ENCODE data around the gene CDH3. TPM values are rescaled to one million over a fixed set of nuclear protein-coding genes. Genes with fewer than 3 reads are reported as not detected.

CDH3 gene
- total and polyA plus RNA-seq, 2 of the 8 experiments (the other 6 are each of a cell fraction or from before 2014, with no cell fraction given) = 146 to 171 TPM

DNA sequence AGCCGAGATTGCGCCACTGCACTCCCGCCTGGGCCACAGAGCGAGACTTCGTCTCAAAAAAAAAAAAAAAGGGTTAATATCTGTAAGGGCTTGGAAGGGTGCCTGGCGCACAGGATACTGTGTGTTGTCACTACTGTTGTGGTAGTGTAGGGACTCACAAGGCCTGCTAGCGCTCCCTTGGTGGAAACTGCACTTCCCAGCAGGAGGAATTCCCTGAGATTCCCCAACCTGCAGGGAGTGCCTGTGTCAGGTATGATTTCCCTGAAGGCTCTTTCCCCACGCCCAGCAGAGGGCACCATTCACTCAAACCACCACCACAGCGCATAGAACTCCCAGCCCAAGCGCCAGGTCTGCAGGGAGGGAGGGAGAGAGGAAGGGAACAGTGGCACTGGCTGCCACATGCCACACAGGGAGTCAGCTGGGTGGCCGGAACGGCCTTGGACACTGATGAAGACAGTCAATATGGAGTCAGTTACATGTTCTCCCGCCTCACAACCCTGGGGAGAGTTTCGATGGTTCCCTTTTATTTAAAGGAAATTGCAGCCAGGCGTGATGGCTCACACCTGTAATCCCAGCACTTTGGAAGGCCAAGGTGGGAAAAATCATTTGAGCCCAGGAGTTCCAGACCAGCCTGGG is 59.2 kb downstream of the CDH3 start (continued):
- TF ChIP-seq RNF2 (IDR thresholded peaks at IDR 0.05; ENCODE audit: borderline replicate concordance, low read depth, low read length, missing control alignments, poor library complexity, severe bottlenecking) (no peak), TAF7 (optimal IDR thresholded peaks at IDR 0.05; ENCODE audit: borderline replicate concordance, low read depth, low read length) (no peak), HDAC2 (IDR thresholded peaks at IDR 0.05; ENCODE audit: borderline replicate concordance in 1 of 2, low read depth in 2 of 2, low read length in 2 of 2) (peak in 1 of 2 experiments; percentile 95; a peak in 2 of 4 replicates), SIRT6 (IDR thresholded peaks at IDR 0.05; ENCODE audit: low read length) (no peak), SIX5 (IDR thresholded peaks at IDR 0.05; ENCODE audit: low read depth, low read length) (no peak), ASH2L (IDR thresholded peaks at IDR 0.05; ENCODE audit: low read length) (no peak), RAD21 (IDR thresholded peaks at IDR 0.05 in 1 of 2, conservative IDR thresholded peaks at IDR 0.05 in 1 of 2; ENCODE audit: low read depth in 2 of 2, low read length in 2 of 2) (peak; percentile 98), YY1 (IDR thresholded peaks at IDR 0.05; ENCODE audit: low read depth, low read length) (no peak), NRF1 (IDR thresholded peaks at IDR 0.05; ENCODE audit: low read depth, low read length) (no peak)
